ENCODE measurements around the gene SLIT1.

Gene SLIT1

DNA sequence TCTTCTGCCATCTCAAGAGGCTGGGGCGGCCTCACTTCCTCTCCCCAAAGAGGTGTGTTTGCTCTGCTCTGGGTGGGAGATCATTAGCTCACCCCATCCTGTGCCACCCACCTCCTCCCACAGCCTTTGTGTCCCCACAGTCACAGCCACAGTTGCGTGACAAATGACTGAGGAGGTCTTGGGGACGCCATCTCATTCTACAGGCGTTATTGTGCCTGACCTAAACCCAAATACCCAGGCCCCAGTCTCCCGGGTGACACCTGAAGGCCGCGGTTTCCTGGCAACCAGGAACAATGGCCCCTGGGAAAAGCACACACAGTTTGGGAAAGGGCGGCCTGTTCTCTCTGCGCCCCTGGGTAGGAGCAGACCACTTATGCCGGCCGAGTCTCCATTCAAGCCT is 51.6 kb downstream of the SLIT1 start:
- no peak overlapping the region for H3K9ac ChIP-seq (ENCODE audit: low read length)
- H3K27ac ChIP-seq (ENCODE audit: low read depth, low read length, poor library complexity, severe bottlenecking): no peak overlapping the region
- H3K4me3 ChIP-seq (ENCODE audit: low read depth, low read length, poor library complexity, severe bottlenecking): no peak overlapping the region
- H3K36me3 ChIP-seq (ENCODE audit: insufficient read depth, low read length): no peaks in the 10 kb centered on the region
- no peak overlapping the region for H2AFZ ChIP-seq (ENCODE audit: low read length)
- no peaks in the 10 kb centered on the region for H4K20me1 ChIP-seq (ENCODE audit: insufficient read depth, low read length)
- H3K27me3 ChIP-seq (ENCODE audit: insufficient read depth, low read length): no peaks in the 10 kb centered on the region
- H3K4me2 ChIP-seq (ENCODE audit: low read length): no peak overlapping the region
- no peaks in the 10 kb centered on the region for H3F3A ChIP-seq (ENCODE audit: insufficient read depth, low read length)
- TF ChIP-seq, protein P1, sequence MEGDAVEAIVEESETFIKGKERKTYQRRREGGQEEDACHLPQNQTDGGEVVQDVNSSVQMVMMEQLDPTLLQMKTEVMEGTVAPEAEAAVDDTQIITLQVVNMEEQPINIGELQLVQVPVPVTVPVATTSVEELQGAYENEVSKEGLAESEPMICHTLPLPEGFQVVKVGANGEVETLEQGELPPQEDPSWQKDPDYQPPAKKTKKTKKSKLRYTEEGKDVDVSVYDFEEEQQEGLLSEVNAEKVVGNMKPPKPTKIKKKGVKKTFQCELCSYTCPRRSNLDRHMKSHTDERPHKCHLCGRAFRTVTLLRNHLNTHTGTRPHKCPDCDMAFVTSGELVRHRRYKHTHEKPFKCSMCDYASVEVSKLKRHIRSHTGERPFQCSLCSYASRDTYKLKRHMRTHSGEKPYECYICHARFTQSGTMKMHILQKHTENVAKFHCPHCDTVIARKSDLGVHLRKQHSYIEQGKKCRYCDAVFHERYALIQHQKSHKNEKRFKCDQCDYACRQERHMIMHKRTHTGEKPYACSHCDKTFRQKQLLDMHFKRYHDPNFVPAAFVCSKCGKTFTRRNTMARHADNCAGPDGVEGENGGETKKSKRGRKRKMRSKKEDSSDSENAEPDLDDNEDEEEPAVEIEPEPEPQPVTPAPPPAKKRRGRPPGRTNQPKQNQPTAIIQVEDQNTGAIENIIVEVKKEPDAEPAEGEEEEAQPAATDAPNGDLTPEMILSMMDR (IDR thresholded peaks at IDR 0.05; ENCODE audit: low read length): no peak
- TF ChIP-seq EZH2 (IDR thresholded peaks at IDR 0.05; ENCODE audit: borderline replicate concordance, low read length): no peak
- no peaks in the 10 kb centered on the region for H3K9me2 ChIP-seq (ENCODE audit: low read depth, low read length)
- no peaks in the 10 kb centered on the region for H3K9me3 ChIP-seq (ENCODE audit: low read length)
- no peaks in the 10 kb centered on the region for H3K79me2 ChIP-seq (ENCODE audit: insufficient read depth, low read length)
- H3K4me1 ChIP-seq (ENCODE audit: insufficient read depth, low read length, severe bottlenecking): peaks cover 16% of the 10 kb centered on the region

DNA sequence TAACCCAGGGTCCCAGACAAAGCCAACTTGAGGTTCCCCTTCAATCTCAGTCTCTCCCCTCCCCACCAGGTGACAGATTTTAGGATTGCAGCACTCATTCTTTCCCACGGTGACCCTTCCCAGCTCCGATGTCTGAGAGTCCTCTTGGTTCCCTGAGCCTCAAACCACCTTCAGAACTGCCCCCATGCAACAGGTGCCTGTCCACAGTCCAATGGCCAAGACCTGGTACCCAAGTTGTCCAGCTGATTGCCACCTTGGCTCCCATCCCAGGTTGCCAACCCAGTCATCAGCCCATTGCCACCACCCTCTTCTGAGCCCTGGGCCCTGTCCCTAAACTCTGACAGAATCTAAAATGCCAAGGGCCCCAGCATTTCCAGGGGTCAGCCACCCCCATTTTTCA is 53.5 kb downstream of the SLIT1 start:
- H3K9ac ChIP-seq (ENCODE audit: low read length): no peak overlapping the region
- no peaks in the 10 kb centered on the region for H4K20me1 ChIP-seq (ENCODE audit: insufficient read depth, low read length)
- no peaks in the 10 kb centered on the region for H3F3A ChIP-seq (ENCODE audit: insufficient read depth, low read length)
- no peak overlapping the region for H3K27ac ChIP-seq (ENCODE audit: low read depth, low read length, poor library complexity, severe bottlenecking)
- TF ChIP-seq, protein P1 (IDR thresholded peaks at IDR 0.05; ENCODE audit: low read length): no peak
- no peak for TF ChIP-seq EZH2 (IDR thresholded peaks at IDR 0.05; ENCODE audit: borderline replicate concordance, low read length)
- H3K27me3 ChIP-seq (ENCODE audit: insufficient read depth, low read length): no peaks in the 10 kb centered on the region
- no peak overlapping the region for H2AFZ ChIP-seq (ENCODE audit: low read length)
- no peaks in the 10 kb centered on the region for H3K9me3 ChIP-seq (ENCODE audit: low read length)
- no peaks in the 10 kb centered on the region for H3K36me3 ChIP-seq (ENCODE audit: insufficient read depth, low read length)
- no peak overlapping the region for H3K4me3 ChIP-seq (ENCODE audit: low read depth, low read length, poor library complexity, severe bottlenecking)
- H3K4me1 ChIP-seq (ENCODE audit: insufficient read depth, low read length, severe bottlenecking): peaks cover 16% of the 10 kb centered on the region
- no peaks in the 10 kb centered on the region for H3K79me2 ChIP-seq (ENCODE audit: insufficient read depth, low read length)
- no peaks in the 10 kb centered on the region for H3K9me2 ChIP-seq (ENCODE audit: low read depth, low read length)
- no peak overlapping the region for H3K4me2 ChIP-seq (ENCODE audit: low read length)

DNA sequence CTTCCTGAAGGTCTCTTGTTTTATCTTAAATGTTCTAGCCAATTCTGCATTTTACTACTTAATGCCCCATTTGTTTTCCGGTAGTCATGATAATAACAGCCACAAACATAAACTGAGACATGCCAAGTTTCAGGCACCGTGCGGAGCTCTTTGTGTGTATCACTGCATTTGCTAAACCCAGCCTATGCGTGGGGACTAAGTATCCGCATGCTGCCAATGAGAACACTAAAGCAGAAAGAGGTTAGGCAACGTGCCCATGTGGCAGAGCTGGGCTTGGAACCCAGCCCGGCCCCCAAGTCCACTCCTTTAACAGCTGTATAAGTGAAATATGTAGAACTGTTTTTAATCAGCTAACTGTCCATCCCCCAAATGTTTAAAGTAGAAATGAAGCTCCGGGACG is 54.1 kb downstream of the SLIT1 start:
- peaks cover 14% of the 10 kb centered on the region for H3K4me1 ChIP-seq (ENCODE audit: insufficient read depth, low read length, severe bottlenecking)
- H3K27me3 ChIP-seq (ENCODE audit: insufficient read depth, low read length): no peaks in the 10 kb centered on the region
- no peaks in the 10 kb centered on the region for H3K9me2 ChIP-seq (ENCODE audit: low read depth, low read length)
- no peak overlapping the region for H3K27ac ChIP-seq (ENCODE audit: low read depth, low read length, poor library complexity, severe bottlenecking)
- no peaks in the 10 kb centered on the region for H3K36me3 ChIP-seq (ENCODE audit: insufficient read depth, low read length)
- no peaks in the 10 kb centered on the region for H3K9me3 ChIP-seq (ENCODE audit: low read length)
- H3K4me2 ChIP-seq (ENCODE audit: low read length): no peak overlapping the region
- no peaks in the 10 kb centered on the region for H3F3A ChIP-seq (ENCODE audit: insufficient read depth, low read length)
- TF ChIP-seq, protein P1 (IDR thresholded peaks at IDR 0.05; ENCODE audit: low read length): no peak
- no peak for TF ChIP-seq EZH2 (IDR thresholded peaks at IDR 0.05; ENCODE audit: borderline replicate concordance, low read length)
- H3K9ac ChIP-seq (ENCODE audit: low read length): no peak overlapping the region
- no peak overlapping the region for H3K4me3 ChIP-seq (ENCODE audit: low read depth, low read length, poor library complexity, severe bottlenecking)
- no peak overlapping the region for H2AFZ ChIP-seq (ENCODE audit: low read length)
- H4K20me1 ChIP-seq (ENCODE audit: insufficient read depth, low read length): no peaks in the 10 kb centered on the region
- H3K79me2 ChIP-seq (ENCODE audit: insufficient read depth, low read length): no peaks in the 10 kb centered on the region
